PC-3 (cell line): ENCODE measurements around the gene EZR.

Experiments used
- CTCF ChIP-seq: fragments of 300-600 bp; sonication (generic); conservative IDR thresholded peaks from 2 replicates; pipeline ENCODE4 v1.5.1; 2017; ENCODE audit warnings: antibody characterized with exemption, low read depth, mild to moderate bottlenecking, low read length
- EZH2 ChIP-seq: fragments of 300-600 bp; sonication (generic); IDR thresholded peaks from one replicate; pipeline ENCODE4 v1.6.1; 2017; ENCODE audit warnings: antibody characterized with exemption, mild to moderate bottlenecking, low read length; ENCODE audit not compliant: unreplicated experiment
- EZH2phosphoT487 ChIP-seq: fragments of 300-600 bp; sonication (generic); IDR thresholded peaks from 2 replicates; pipeline ENCODE4 v1.6.1; 2018; ENCODE audit warnings: mild to moderate bottlenecking, antibody characterized with exemption, low read length, borderline replicate concordance

DNA sequence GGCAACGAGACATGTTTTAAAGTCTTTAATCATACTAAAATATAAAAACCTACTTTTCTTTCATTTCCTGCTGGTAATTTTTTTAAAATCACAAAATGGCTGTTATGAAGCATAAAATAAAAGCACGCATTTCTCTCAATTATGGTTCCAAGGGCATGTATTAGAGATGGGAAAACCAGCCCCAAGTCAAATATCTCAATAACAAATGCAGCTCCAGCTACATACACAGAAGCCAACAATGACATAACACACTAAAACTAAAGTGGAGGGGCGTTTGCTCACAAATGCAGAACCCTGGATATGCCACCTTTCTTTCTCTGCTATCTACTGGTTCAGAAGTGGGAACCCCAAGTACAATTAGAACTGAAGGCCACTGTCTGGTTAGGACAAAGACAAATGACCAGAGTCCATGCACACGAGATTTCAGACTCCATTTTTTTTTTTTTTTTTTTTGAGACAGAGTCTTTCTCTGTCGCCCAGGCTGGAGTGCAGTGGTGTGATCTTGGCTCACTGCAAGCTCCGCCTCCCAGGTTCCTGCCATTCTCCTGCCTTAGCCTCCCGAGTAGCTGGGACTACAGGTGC, 27.8 kb downstream of the EZR start:
- TF ChIP-seq CTCF (no peak), EZH2 (no peak), EZH2phosphoT487 (no peak)
